Stomach (tissue), 9 donors: Measurements from ENCODE around the gene UGGT2. TPM values are rescaled to one million over a fixed set of nuclear protein-coding genes. Genes with fewer than 3 reads are reported as not detected.
"Not testable (repeated sequence)": the region's sequence is repeated elsewhere in the genome, so short reads cannot be mapped to it uniquely, and the experiment has no call there.

ENCODE experiments used
- DNase-seq, 2 donors: peaks; one replicate each; pipeline versions ENCODE4 v3.0.0 to v3.0.0-alpha.2; 2013 to 2019
- H3K27ac ChIP-seq, 5 donors: fragments of 200-600 bp in 4 of 5; sonication (generic) in 4 of 5; one replicate each; pipeline ENCODE4 v1.5.1; 2013 to 2019; ENCODE audit warnings: mild to moderate bottlenecking in 1 of 5, moderate library complexity in 1 of 5
- H3K27me3 ChIP-seq, 3 donors: fragments of 200-600 bp; sonication (generic); one replicate each; pipeline ENCODE4 v1.5.1; 2017 to 2019; ENCODE audit warnings: mixed run types in 1 of 3
- H3K36me3 ChIP-seq, 4 donors: fragments of 200-600 bp; sonication (generic); 1 replicate in 3 of 4; 2 replicates in 1 of 4; pipeline ENCODE4 v1.5.1; 2016 to 2019
- H3K4me1 ChIP-seq, 4 donors: fragments of 200-600 bp; sonication (generic); one replicate each; pipeline ENCODE4 v1.5.1; 2016 to 2019
- H3K4me3 ChIP-seq, 4 donors: fragments of 200-600 bp; sonication (generic) in 3 of 4; one replicate each; pipeline ENCODE4 v1.5.1; 2016 to 2019; ENCODE audit warnings: mild to moderate bottlenecking in 1 of 4
- H3K9me3 ChIP-seq, 4 donors: fragments of 200-600 bp; sonication (generic); one replicate each; pipeline ENCODE4 v1.5.1; 2016 to 2019
- CTCF ChIP-seq, 7 experiments: fragments of 450-650 bp in 4 of 7; fragments of 200-600 bp in 3 of 7; sonication (generic) in 3 of 7; IDR thresholded peaks; one replicate each; pipeline ENCODE4 v1.5.1; 2016 to 2019; ENCODE audit warnings: antibody characterized with exemption in 7 of 7, control low read depth in 2 of 7, mild to moderate bottlenecking in 1 of 7
- EP300 ChIP-seq: sonication (generic); formaldehyde crosslinking; IDR thresholded peaks from one replicate; pipeline ENCODE4 v1.6.1; 2017; ENCODE audit warnings: antibody characterized with exemption
- POLR2A ChIP-seq, 4 donors: fragments of 450-650 bp; IDR thresholded peaks; one replicate each; pipeline ENCODE4 v1.6.1; 2016; ENCODE audit warnings: antibody characterized with exemption in 4 of 4, control low read depth in 2 of 4, mild to moderate bottlenecking in 1 of 4, moderate library complexity in 1 of 4
- POLR2AphosphoS5 ChIP-seq, 3 donors: sonication (generic); formaldehyde crosslinking; IDR thresholded peaks; one replicate each; pipeline ENCODE4 v1.6.1; 2016; ENCODE audit warnings: antibody characterized with exemption in 3 of 3
- WGBS, 5 donors: extraction: QIAGEN DNeasy Blood & Tissue Kit in 3 of 5; methylation state at CpG; one replicate each; pipeline versions ENCODE4 v1.1.5 to v1.1.7; 2013 to 2018; 5-methylcytosine and 5-hydroxymethylcytosine counted together
- intact Hi-C: fragments of 100-400 bp; cut with DNase I; formaldehyde crosslinking; loops from one replicate; pipeline ENCODE4 v1.15.1; 2023; ENCODE audit warnings: low total_unique reads
- polyA plus RNA-seq, 3 donors: library from polyadenylated mRNA; stranded (reverse); fragments of 200-250 nt; gene quantifications; one replicate each; pipeline ENCODE4 v1.2.3, GENCODE V29; 2013
- total RNA-seq, 5 donors: library from RNA; depleted of rRNA; stranded (reverse); fragments of >200 nt; gene quantifications; one replicate each; pipeline versions ENCODE4 v1.1.0 to v1.2.3, GENCODE V29; 2014 to 2016
- donor health status: healthy with polysubstance abuse.
- donor health status: Bipolar disorder and iron deficiency.
- donor health status: healthy.

The UGGT2 gene
- total and polyA plus RNA-seq, 8 donors = 2.1 to 140 (median 21.6) TPM

- DNase-seq = no peak
- no peaks in the 10 kb centered on the region for H3K27me3 ChIP-seq
- intact Hi-C loops = no loop called here
- no peak overlapping the region for H3K4me3 ChIP-seq
- no peaks in the 10 kb centered on the region for H3K9me3 ChIP-seq
- no peak for TF ChIP-seq CTCF (IDR thresholded peaks at IDR 0.05)
- no peak for TF ChIP-seq POLR2AphosphoS5 (IDR thresholded peaks at IDR 0.05)
- no peak for TF ChIP-seq POLR2A (IDR thresholded peaks at IDR 0.05)
- TF ChIP-seq EP300 = no peak
- peak overlapping the region in 2 of 5 donors; percentile 13 to 15 for H3K27ac ChIP-seq
- peaks cover 0 to 51% (median 43%) of the 10 kb centered on the region in 4 donors for H3K36me3 ChIP-seq
- 58 to 68% (median 66%) methylated on average over 3 of the region's 3 CpGs for WGBS, 5 donors
- H3K4me1 ChIP-seq = peaks cover 0 to 44% (median 21%) of the 10 kb centered on the region in 4 donors
Measured at GRCh38 chr13:95784900-95785290, 268.3 kb downstream of the UGGT2 start.

GRCh38 chr13:95784161-95784899, 268.9 kb downstream of the UGGT2 start:
- no peak for TF ChIP-seq EP300
- TF ChIP-seq CTCF (IDR thresholded peaks at IDR 0.05) = no peak
- no peak for TF ChIP-seq POLR2A (IDR thresholded peaks at IDR 0.05)
- no peak for TF ChIP-seq POLR2AphosphoS5 (IDR thresholded peaks at IDR 0.05)
- WGBS, 5 donors = 46 to 71% (median 66%) methylated on average over 6 of the region's 6 CpGs

GRCh38 chr13:95783747-95784146, 269.5 kb downstream of the UGGT2 start:
- Histone ChIP-seq H3K9me3 (no peaks in the 10 kb centered on the region), H3K27me3 (no peaks in the 10 kb centered on the region), H3K4me3 (no peak overlapping the region), H3K27ac (no peak overlapping the region), H3K36me3 (peaks cover 0 to 40% (median 34%) of the 10 kb centered on the region in 4 donors), H3K4me1 (peaks cover 0 to 52% (median 22%) of the 10 kb centered on the region in 4 donors)
- DNase-seq = no peak
- intact Hi-C loops = no loop called here
- 80 to 90% (median 84%) methylated on average over 5 of the region's 5 CpGs for WGBS, 5 donors
- no peak for TF ChIP-seq POLR2A (IDR thresholded peaks at IDR 0.05)
- no peak for TF ChIP-seq CTCF (IDR thresholded peaks at IDR 0.05)
- no peak for TF ChIP-seq EP300
- no peak for TF ChIP-seq POLR2AphosphoS5 (IDR thresholded peaks at IDR 0.05)

More at GRCh38 chr13:95784161-95784899, 268.9 kb downstream of the UGGT2 start:
- peak in 1 of 2 donors; percentile 35 for DNase-seq
- no peaks in the 10 kb centered on the region for H3K9me3 ChIP-seq
- intact Hi-C loops = no loop called here
- no peaks in the 10 kb centered on the region for H3K27me3 ChIP-seq
- peaks cover 0 to 46% (median 39%) of the 10 kb centered on the region in 4 donors for H3K36me3 ChIP-seq
- H3K4me3 ChIP-seq = no peak overlapping the region
- H3K4me1 ChIP-seq = peaks cover 0 to 50% (median 22%) of the 10 kb centered on the region in 4 donors
- H3K27ac ChIP-seq = peak overlapping the region in 2 of 5 donors; percentile 13 to 15

GRCh38 chr13:95781940-95782339, 271.3 kb downstream of the UGGT2 start:
- H3K27me3 ChIP-seq, H3K9me3 ChIP-seq, intact Hi-C loops, H3K27ac ChIP-seq, H3K4me3 ChIP-seq, DNase-seq: not testable (repeated sequence)
- Histone ChIP-seq H3K36me3 (peaks cover 0 to 37% (median 25%) of the 10 kb centered on the region in 4 donors), H3K4me1 (peaks cover 0 to 39% (median 22%) of the 10 kb centered on the region in 4 donors)
- 50 to 100% (median 78%) methylated on average over 1 of the region's 1 CpG for WGBS, 5 donors

- Histone ChIP-seq H3K27ac (peak overlapping the region; percentile 22 to 57 (median 43)), H3K36me3 (peaks cover 0 to 37% (median 22%) of the 10 kb centered on the region in 4 donors), H3K4me1 (peaks cover 0 to 39% (median 22%) of the 10 kb centered on the region in 4 donors), H3K9me3 (no peaks in the 10 kb centered on the region), H3K4me3 (no peak overlapping the region), H3K27me3 (no peaks in the 10 kb centered on the region)
- 50 to 90% (median 70%) methylated on average over 6 of the region's 6 CpGs for WGBS, 5 donors
- TF ChIP-seq EP300 = no peak
- no peak for TF ChIP-seq POLR2A (IDR thresholded peaks at IDR 0.05)
- TF ChIP-seq POLR2AphosphoS5 (IDR thresholded peaks at IDR 0.05) = no peak
- no peak for TF ChIP-seq CTCF (IDR thresholded peaks at IDR 0.05)
- intact Hi-C loops = no loop called here
- DNase-seq = no peak
Measured at GRCh38 chr13:95781016-95781415, 272.2 kb downstream of the UGGT2 start.
